DOHH2 (cell line): ENCODE results near the gene FXYD6.

ENCODE experiments used
- EZH2phosphoT487 ChIP-seq: fragments of 200-600 bp; sonication (generic); IDR thresholded peaks from 2 replicates; pipeline ENCODE4 v1.6.1; 2017; ENCODE audit warnings: borderline replicate concordance, mild to moderate bottlenecking, antibody characterized with exemption, low read length, moderate library complexity, mixed read lengths
- TF ChIP-seq, protein P1 (sequence below): fragments of 200-600 bp; sonication (generic); IDR thresholded peaks from one replicate; pipeline ENCODE4 v1.5.1; 2014; ENCODE audit warnings: antibody characterized with exemption, mild to moderate bottlenecking, low read depth, low read length; ENCODE audit not compliant: poor library complexity, severe bottlenecking

DNA sequence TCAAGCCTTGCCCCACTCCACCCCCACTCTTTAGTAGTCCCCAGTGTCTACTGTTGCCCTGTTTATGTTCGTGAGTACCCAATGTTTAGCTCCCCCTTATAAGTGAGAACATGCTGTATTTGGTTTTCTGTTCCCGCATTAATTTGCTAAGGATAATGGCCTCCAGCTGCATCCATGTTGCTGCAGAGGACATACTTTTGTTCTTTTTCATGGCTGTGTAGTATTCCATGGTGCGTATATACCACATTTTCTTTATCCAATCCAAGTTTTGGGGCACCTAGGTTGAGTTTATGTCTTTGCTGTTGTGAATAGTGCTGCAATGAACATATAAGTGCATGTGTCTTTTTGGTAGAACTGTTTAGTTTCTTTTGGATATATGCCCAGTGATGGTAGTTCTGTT is 16.2 kb upstream of the FXYD6 start:
- TF ChIP-seq, protein P1, sequence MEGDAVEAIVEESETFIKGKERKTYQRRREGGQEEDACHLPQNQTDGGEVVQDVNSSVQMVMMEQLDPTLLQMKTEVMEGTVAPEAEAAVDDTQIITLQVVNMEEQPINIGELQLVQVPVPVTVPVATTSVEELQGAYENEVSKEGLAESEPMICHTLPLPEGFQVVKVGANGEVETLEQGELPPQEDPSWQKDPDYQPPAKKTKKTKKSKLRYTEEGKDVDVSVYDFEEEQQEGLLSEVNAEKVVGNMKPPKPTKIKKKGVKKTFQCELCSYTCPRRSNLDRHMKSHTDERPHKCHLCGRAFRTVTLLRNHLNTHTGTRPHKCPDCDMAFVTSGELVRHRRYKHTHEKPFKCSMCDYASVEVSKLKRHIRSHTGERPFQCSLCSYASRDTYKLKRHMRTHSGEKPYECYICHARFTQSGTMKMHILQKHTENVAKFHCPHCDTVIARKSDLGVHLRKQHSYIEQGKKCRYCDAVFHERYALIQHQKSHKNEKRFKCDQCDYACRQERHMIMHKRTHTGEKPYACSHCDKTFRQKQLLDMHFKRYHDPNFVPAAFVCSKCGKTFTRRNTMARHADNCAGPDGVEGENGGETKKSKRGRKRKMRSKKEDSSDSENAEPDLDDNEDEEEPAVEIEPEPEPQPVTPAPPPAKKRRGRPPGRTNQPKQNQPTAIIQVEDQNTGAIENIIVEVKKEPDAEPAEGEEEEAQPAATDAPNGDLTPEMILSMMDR = no peak
- TF ChIP-seq EZH2phosphoT487 = no peak
